ENCODE measurements around the gene MADD.
A peak's percentile ranks its signal among the peaks of the same experiment; 100 is the strongest.

Gene MADD

GRCh38 chr11:47269829-47270305 is at the start of gene MADD:
MADD (plus strand) TSS chr11:47270133.
- peak; percentile 93 for DNase-seq

GRCh38 chr11:47220401-47220821 is 49.5 kb upstream of the MADD start:
- no peak for DNase-seq

GRCh38 chr11:47222696-47223095 is 47.2 kb upstream of the MADD start:
- DNase-seq: no peak

- DNase-seq: peak; percentile 14
Measured at GRCh38 chr11:47225552-47226400, 44.2 kb upstream of the MADD start.

- DNase-seq: no peak
Measured at GRCh38 chr11:47229161-47229560, 40.8 kb upstream of the MADD start.

DNA sequence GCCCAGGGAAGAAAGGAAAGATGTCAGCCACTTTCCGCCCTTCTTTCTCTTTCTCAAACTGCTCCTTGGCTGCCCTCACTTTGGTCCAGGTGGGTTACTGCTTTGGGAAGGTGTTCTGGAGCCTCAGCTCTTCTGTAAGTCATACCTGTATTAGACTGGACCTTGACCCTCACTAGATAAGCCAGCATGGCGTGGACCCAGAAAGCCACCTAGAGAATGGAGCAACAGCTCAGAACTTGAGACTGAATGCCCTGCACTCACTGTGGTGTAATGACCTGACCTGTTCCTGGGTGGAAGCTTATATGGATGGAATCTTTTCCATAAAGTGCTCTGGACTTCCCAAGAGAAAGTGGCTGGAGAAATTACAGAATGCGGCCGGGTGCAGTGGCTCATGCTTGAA is 36.9 kb upstream of the MADD start:
- no peak for DNase-seq

DNA sequence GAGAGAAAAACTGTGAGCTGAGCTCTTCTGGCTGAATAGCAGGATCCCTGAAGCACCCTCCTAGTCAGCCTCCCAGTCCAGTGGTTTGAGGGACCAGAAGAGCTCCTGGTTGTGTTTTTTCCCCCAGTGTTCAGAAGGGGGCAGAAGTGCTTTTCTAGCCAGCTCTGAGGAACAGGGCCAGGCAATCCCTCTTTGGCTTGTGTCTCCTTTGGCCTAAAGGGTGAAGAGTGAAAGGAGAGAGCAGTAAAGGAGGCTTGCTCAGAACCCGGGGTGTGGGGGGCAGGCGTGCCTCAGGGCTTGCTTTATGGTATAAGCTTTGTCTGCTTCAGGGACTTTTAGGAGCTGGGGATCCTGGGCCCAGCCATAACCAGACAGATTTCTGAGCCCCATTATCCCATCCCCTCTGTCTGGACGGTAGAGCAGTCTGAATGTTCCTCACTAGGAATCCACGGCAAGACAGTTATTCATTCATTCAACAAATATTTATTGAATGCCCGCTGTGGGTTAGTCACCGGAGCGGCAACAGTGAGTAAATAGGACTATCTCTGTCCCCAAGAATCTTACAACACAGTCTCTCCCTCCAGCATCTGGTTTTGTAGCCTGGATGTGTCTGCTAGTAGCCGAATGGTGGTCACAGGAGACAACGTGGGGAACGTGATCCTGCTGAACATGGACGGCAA is 35.8 kb upstream of the MADD start:
- DNase-seq: peak; percentile 40

DNA sequence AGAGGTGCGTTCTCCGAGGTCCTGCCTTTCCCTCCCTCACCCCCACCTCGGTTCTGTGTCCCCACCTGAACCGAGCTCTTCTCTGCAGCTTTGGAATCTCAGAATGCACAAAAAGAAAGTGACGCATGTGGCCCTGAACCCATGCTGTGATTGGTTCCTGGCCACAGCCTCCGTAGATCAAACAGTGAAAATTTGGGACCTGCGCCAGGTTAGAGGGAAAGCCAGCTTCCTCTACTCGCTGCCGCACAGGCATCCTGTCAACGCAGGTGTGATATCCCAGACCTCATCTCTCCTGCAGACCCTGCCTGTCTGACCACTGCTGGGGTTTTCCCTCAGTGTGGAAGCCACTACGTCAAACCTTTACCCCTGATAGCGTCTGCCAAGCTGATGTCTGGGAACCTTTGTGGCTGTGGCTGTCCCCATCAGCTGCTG is 35.2 kb upstream of the MADD start:
- peak; percentile 80 for DNase-seq

- no peak for DNase-seq
Measured at GRCh38 chr11:47235163-47235562, 34.8 kb upstream of the MADD start.

- DNase-seq: no peak
Measured at GRCh38 chr11:47236482-47236881, 33.5 kb upstream of the MADD start.

DNA sequence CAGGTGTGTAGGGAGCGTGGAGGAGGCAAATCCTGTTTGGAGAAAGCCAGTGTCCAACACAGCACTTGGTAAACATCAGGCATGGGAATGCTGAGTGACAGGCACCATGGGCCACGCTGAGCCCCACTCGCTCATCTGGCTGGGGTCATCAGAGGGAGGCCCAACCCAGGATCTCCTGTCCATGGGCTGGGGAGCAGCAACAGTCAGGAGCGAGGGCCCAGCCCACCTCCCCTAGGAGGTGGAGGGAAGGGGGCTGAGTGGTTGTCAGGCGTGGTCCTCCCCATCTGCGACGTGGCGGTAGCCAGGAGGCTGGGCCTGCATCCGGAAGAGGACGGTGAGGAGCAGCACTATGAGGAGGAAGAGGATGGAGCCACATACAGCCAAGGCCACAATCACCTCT is 30.1 kb upstream of the MADD start:
- no peak for DNase-seq

GRCh38 chr11:47241841-47242301 is 28.1 kb upstream of the MADD start:
- DNase-seq: no peak

- no peak for DNase-seq
Measured at GRCh38 chr11:47242596-47243192, 27.2 kb upstream of the MADD start.

- no peak for DNase-seq
Measured at GRCh38 chr11:47243454-47243853, 26.5 kb upstream of the MADD start.

- no peak for DNase-seq
Measured at GRCh38 chr11:47244448-47245350, 25.2 kb upstream of the MADD start.

GRCh38 chr11:47245611-47246357 is 24.1 kb upstream of the MADD start:
- DNase-seq: no peak

GRCh38 chr11:47247502-47247901 is 22.4 kb upstream of the MADD start:
- no peak for DNase-seq

DNA sequence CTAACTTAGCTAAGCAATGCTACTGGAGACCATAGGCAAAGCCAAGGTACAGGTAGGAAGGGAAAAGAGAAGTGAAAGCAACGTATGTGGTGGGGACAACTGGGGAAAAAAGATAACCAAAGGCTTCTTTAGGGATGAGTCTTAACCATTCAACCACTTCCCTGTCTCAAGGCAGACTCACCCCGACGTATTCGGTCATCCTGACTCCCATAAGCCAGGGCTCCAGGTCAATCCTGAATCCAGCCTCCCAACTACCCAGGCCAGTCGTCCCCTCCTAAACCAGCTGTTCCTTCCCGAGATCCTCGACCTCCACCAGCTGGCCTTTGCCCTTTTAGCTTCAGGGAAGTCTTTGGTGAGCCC is 21.6 kb upstream of the MADD start:
- DNase-seq: no peak

GRCh38 chr11:47248664-47249377 is 21.1 kb upstream of the MADD start, which contains the start of gene ACP2:
ACP2 (minus strand) TSS chr11:47248814; CDS start chr11:47248789, 25 bp downstream.
- peak; percentile 88 for DNase-seq

DNA sequence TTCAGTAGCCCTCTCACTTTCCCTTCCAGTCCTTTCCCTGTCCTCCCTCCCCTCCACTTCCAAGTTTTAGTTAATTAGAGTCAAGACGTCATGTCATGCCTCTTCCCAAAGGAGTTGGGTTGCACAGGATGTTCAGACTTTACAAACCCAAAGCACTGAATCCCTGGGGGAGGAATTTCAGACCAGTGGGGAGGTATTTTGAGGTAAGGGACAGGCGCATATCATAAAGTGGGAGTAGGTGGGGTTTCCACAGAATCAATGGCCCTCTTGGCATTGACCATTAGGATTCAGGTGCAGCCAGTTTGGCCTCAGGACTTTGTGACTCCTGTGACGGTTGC is 20.6 kb upstream of the MADD start:
- no peak for DNase-seq

DNA sequence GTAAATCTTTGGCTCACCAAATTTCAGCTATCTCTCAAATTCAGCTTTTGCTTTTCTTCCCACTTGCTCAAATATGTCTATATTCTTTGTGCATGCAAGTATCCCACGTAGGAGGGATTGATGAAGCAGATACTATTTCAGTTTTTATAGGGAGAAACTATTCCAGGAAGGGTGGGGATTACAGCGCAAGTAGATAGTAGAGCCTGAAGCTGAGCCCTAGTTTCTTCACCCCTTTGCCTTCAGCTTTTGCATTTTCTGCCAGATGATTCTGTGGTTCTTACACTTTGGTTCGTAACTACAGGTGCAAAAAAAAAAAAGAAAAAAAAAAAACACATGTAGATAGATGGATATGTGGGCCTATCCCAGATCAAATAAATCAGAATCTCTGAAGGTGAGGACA is 18.2 kb upstream of the MADD start:
- DNase-seq: no peak

Measured in CD4-positive, alpha-beta T cell treated with Interleukin-10 for 1 hour (primary cell).